Activated gamma-delta T cell treated with anti-CD3 and anti-CD28 coated beads, Interleukin-2, amount 50 U/mL, for 16 hours (primary cell): Measurements from ENCODE around the gene SLC25A27.

ENCODE experiments used
- DNase-seq: peaks from one replicate; pipeline ENCODE4 v3.0.0-alpha.2; 2020; ENCODE audit warnings: low read depth

SLC25A27 gene

GRCh38 chr6:46651006-46651405 is 1.8 kb upstream of the SLC25A27 start:
- DNase-seq, result no peak

- DNase-seq, result no peak
These were observed 959 bp upstream of the SLC25A27 start for GRCh38 chr6:46651816-46652215.

- no peak for DNase-seq
These were observed 558 bp upstream of the SLC25A27 start for GRCh38 chr6:46652232-46652602.

DNA sequence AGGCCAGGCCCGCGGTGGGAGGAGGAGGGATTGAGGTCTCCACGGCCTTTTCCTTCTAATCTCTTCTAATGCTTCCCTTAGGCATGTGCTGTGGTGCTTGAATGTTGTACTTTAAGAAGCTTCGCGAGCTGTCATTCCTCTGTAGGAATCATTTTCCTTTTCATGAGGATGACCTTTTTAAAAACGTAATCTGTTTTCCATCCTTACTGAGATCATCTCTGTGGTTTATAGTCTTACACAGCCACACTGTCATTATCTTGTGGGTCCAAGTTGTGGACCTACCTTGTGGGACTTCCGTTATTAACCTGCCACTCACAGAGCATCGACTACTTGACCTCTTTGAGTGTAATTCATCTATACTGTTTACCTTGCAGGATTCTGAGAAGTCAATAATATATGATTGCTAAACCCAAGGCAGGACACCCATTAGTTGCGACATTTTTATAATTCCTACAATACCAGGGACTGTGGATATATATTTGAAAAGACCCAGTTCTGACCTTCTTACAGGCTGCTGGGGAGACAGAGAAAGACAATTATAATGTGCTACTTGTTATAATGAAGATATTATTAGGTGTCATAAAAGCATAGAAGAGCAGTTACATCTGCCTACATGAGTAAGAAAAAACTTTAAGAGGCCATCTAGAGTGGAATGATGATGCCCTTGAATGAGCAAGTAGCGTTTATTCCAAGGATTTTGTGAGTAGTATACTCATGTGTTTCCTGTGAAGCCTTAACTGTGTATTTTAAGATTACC is 842 bp downstream of the SLC25A27 start:
- DNase-seq, result no peak

DNA sequence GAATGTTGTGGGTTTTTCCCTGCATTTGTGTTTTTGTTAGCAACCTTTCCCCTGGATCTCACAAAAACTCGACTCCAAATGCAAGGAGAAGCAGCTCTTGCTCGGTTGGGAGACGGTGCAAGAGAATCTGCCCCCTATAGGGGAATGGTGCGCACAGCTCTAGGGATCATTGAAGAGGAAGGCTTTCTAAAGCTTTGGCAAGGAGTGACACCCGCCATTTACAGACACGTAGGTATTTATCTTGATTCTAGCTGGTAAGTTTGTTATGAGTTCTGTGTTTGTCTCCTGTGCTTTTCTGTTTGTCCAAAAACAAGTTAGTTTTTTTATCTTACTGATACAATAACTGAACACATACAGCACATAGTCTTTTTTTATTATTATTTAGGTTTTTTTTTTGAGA is 3.0 kb downstream of the SLC25A27 start:
- DNase-seq, result no peak

GRCh38 chr6:46657642-46658041 is 4.9 kb downstream of the SLC25A27 start:
- DNase-seq, result no peak

- DNase-seq, result no peak
These were observed 8.7 kb downstream of the SLC25A27 start for GRCh38 chr6:46661483-46661882.

DNA sequence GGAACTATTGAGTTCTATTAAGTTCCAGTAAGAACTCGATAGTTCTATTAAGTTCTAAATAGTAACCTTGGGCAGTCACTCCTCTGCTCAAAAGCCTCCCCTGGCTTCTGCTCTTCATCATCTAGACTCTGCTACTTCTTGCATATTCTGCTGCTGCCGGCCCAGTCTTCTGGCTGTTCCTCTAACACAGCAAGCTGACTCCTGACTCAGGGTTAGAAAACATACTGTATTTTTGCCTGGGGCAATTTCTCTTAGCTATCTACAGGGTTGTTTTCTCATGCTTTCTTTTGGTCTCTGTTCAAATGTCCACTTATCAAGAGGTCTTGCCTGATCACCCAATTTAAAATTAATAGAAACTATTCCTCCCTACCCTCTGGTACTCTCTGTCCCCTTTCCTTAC is 14.6 kb downstream of the SLC25A27 start:
- no peak for DNase-seq

DNA sequence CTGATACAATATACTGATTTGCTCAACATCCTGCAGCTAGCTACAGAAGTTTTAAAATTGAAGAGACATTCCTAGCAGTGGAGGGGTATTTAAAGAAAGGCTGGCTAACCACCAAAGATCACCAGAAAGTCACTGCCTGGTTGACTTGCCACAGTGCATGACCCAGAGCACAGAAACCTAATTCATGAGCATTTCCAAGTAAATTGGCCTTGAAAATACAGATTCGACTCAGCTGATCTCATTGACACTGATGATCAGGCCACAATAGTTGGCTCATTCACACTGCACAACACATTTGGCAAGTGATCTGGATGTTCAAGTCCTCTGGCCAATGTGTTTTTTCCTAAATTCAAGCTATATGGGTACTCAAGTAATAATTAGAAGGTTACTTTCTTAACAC is 21.6 kb downstream of the SLC25A27 start:
- no peak for DNase-seq

DNA sequence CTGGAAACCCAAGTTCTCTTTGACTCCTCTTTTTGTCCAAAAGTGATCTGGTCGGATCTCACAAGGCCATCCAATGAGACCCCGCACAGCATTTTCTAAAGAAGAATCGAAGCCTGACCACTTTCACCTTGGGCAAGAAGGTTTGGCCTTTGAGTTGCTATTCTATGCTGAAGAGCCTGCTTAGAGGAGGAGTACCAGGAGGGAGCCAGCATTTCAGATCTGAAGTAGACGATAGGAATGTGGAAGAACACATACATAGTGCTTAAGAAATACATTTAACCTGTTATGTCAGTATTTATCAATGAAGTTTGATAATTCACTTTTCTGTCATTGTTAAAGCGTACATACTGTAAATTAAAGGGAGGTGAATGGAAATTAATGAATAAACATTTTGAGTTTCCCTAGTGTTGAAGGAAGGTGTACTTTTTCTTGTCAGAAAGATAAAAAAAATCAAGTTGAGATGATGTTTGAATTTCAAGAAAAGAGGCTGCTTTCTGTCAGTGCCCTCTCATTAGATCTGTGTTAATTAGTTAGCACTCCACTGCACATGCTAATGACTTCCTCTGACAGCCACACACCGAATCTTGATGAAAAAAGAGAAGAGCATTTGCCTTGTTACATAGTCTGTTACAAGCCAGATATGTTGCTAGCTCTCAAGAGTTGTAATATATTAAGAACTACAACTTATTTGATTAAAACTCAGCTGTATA is 24.0 kb downstream of the SLC25A27 start:
- no peak for DNase-seq

GRCh38 chr6:46677314-46677654 is 24.5 kb downstream of the SLC25A27 start:
- DNase-seq, result no peak

GRCh38 chr6:46684771-46685170 is 32.0 kb downstream of the SLC25A27 start:
- DNase-seq, result no peak

GRCh38 chr6:46687619-46688097 is 34.9 kb downstream of the SLC25A27 start, which contains the start of gene TDRD6:
Gene TDRD6, plus strand, starts transcription at chr6:46687885. Its CDS starts 244 bp downstream, at chr6:46688129.
- DNase-seq, result no peak

GRCh38 chr6:46688117-46688965 is 35.6 kb downstream of the SLC25A27 start:
- no peak for DNase-seq

DNA sequence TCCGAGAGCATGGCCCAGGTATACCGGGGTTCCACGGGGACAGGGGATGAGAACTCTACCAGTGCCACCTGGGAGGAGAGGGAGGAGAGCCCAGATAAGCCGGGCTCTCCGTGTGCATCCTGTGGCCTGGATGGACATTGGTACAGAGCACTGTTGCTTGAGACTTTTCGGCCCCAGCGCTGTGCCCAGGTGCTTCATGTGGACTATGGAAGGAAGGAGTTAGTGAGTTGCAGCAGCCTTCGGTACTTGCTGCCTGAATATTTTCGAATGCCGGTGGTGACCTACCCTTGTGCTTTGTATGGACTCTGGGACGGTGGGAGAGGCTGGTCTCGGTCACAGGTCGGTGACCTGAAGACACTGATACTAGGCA is 36.2 kb downstream of the SLC25A27 start:
- no peak for DNase-seq

- DNase-seq, result no peak
These were observed 36.9 kb downstream of the SLC25A27 start for GRCh38 chr6:46689657-46690056.

DNA sequence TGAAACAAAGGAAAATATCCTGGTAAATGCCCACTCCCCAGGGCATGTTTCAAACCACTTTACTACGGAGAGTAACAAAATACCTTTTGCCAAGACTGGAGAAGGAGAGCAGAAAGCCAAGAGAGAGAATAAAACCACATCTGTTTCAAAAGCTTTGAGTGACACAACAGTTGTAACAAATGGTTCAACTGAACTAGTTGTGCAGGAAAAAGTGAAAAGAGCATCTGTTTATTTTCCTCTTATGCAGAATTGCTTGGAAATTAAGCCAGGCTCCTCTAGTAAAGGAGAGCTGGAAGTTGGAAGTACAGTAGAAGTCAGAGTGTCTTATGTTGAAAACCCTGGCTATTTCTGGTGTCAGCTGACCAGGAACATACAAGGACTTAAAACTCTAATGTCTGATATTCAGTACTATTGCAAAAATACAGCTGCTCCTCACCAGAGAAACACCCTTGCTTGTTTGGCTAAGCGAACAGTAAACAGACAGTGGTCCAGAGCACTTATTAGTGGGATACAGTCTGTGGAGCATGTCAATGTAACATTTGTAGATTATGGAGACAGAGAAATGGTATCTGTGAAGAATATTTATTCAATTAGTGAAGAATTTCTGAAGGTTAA is 37.5 kb downstream of the SLC25A27 start:
- DNase-seq, result no peak

- DNase-seq, result no peak
These were observed 38.2 kb downstream of the SLC25A27 start for GRCh38 chr6:46690911-46691451.

GRCh38 chr6:46699970-46700369 is 47.2 kb downstream of the SLC25A27 start:
- DNase-seq, result no peak

DNA sequence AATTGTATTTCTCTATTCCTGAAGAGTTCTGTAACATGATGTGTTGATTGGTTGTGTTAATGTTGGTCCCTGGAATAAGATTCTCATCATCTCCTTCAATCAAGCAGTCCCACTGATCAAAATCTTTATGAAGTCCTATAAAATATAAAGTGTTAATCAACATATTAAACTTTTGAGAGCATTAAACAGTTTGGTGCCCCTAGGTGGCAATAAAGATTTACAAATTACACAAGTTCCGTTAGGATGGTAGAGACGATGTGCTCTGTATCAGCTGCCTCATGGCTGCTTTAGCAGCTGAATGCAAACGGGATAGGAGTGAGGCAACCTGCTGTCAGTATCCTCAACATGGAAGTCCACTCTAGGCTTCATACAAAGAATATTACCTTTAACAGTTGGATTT is 51.8 kb downstream of the SLC25A27 start:
- no peak for DNase-seq

- no peak for DNase-seq
These were observed 53.7 kb downstream of the SLC25A27 start for GRCh38 chr6:46706464-46706863.

DNA sequence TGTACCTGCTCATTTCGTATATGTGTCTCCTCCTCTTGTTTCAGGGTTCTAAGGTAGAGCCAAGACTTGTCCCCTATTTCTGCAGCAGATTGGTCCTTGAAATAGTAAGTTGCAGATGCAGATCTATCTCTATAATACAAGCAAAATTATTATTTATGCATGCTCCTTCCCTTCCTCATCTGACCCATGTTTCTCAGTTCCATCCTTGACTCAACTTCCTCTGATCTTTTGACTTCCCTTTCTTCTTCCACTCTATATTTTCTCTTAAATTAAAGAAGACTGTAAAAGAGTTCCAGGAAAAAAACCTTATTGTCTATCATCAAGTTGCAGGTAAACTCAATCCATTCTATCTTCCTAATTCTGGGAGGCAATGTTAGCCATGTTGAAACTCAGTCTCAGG is 58.7 kb downstream of the SLC25A27 start:
- no peak for DNase-seq
